HG03571 (cell line): Measurements from ENCODE around the gene IRF2BPL.

Experiments
- ATAC-seq: cut with Tn5 transposase; IDR thresholded peaks from one replicate; pipeline ENCODE4 v1.9.1; 2021; ENCODE audit not compliant: unreplicated experiment

Gene IRF2BPL

DNA sequence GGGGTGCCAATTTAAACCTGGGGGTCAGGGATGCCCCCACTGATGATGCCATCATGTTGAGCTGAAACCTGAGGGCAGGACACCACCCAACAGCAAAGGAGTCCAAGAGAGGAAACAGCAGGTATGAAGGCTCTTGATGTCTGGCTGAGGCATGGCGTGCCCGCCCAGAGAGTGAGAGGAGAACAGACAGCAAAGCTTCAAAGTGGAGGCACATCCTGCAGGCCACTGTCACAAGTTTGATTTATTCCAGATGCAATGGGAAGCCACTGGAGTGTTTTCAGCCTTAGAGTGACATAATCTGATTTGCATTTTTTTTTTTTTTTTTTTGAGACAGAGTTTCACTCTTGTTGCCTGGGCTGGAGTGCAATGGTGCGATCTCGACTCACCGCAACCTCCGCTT lies 34.8 kb downstream of the IRF2BPL start:
- no peak for ATAC-seq

DNA sequence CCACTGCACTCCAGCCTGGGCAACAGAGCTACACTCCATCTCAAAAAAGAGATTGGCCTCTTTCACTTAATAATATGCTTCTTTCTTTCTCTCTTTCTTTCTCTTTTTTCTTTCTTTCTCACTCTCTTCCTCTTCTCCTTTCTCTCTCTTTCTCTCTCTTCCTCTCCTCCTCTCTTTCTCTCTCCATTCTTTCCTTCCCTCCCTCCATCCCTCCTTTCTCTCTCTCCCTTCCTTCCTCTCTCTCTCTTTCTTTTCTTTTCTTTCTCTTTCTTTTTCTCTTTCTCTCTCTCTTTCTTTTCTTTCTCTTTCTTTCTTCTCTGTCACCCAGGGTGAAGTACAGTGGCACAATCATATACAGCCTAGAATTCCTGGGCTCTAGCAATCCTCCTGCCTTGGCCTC lies 38.4 kb downstream of the IRF2BPL start:
- no peak for ATAC-seq

DNA sequence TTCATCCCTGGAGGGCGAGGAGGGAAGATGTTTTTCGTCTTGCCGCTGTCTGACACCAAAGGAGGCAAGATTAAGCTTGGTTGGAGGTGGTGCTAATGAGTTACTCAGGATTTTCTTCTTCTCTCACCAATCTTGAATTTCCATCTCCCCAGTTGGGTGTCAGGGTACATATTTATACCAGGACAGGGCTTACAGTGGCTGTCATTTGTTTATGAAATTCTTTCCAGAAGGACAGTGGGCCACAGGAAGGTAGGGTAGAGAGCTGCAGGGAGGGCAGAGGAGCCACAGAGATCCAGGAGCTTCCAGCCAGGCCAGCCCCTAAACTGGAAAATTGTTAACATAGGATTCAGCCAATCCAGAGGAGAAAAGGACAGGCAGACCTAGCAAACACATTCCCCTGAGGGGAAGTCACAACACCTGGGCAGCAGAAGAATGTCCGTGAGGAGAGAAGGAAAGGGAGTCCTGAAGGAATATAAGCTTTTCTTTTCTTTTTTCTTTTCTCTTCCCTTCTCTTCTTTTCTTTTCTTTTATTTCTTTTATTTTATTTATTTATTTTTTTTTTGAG lies 40.5 kb downstream of the IRF2BPL start:
- ATAC-seq = no peak

DNA sequence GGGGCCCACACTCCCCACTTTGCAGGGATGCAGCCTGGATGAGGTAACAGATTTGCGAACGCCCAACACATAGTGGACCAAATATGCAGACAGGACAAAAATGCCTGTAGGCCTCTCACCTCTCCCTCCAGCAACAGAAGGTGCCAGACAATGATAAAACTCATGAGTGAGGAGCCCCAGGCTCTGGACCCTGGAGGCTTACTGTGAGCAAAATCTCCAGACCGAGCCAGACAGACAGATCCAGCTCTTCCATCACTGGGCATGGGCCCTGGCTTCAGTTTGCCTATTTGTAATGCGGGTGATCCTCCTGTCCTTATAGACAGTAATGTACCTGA lies 42.3 kb downstream of the IRF2BPL start:
- no peak for ATAC-seq

DNA sequence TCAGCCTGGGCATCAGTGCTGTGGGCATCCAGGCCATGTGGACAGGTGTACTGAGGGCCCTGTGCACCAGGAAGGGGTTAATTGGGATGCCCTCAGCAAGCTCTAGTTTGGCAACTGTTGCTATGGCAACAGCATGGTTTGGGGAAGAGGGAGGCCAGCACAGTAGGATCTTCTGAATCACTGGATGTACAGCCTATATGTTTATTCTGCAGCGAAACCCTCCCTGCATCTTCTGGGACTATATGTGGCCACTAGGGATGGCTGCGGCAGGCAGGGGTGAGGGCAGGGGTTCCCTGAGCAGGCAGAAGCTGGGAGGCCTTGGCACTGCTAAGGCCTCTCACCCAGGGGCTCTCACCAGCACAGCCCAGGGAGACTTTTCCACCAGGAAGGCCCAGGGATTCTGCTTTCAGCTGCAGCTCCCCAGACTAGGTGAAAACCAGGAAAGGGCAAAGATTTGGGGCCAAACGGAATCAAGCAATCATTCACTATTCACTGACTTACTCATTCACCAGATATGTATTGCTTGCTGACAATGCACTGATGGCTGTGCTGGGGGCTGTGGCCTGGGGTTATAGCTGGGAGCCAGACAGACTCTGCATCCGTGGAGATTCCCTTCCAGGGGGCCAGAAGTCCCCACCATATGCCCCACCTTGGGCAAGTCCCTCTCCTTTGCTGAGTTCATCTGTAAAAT lies 42.8 kb downstream of the IRF2BPL start:
- ATAC-seq = no peak

DNA sequence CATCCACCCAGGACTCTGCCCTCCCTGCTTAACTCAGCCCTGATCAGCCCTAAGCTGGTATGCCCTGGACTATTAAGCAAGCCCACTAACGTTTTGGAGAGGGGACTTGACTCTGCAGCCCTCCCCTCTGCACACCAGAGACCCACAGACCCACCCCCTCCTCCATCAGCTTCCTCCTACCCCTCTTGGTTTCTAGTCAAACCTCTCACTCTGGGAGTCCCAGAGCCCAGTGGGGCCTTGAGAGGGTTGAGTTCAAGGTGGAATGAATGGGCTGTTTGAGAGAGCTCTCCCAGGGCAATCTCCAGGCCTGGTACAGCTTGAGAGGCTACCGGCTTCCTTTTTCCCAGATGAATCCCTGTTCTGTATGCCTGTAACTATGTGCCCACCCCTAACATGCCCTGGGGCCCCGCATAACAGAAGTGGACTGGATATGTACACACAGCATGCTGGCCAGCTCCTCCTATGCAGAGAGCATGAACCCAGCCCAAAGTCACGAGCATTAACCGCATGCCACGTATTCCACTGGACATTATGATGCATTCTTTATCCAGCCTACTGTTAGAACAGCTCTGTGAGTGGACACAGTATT lies 43.6 kb downstream of the IRF2BPL start:
- ATAC-seq = no peak

DNA sequence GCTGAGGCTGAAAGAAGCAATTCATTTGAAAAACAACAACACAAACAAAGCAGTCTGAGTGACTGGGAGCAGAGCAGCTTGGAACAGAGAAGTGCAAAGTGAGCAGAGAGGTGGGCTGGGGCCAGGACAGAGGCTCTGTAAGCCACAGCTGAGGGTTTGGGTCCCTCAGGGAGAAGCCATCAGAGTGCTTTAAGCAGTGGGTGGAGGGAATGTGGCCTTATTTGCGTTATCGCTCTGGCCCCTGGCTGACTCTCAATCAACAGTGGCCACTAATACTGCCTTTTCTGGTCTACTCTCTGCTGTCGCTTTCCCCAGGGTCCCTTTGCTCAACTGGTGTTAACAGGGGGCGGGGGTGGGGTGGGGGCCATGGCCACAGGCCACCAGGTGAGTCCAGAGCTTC lies 44.2 kb downstream of the IRF2BPL start:
- no peak for ATAC-seq

DNA sequence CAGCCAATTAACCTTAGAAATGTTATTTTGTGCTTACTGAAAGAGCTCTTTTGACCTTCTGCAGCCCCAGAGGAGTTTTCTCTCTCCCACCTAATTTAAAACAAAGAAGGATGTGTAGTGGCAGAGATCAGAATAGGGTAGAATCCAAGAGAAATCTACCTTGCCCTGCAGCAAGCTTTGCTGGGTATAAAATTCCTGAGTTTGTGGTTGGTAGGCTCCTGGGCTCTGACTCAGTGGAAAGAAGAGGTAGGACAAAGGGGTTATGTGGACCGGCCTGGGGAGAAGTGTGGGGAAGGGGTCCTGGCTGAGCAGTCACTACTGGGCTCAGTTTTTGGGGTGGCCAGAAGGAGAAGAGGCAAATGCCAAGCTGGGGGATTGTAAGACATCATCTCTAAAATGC lies 46.8 kb downstream of the IRF2BPL start:
- ATAC-seq = no peak

DNA sequence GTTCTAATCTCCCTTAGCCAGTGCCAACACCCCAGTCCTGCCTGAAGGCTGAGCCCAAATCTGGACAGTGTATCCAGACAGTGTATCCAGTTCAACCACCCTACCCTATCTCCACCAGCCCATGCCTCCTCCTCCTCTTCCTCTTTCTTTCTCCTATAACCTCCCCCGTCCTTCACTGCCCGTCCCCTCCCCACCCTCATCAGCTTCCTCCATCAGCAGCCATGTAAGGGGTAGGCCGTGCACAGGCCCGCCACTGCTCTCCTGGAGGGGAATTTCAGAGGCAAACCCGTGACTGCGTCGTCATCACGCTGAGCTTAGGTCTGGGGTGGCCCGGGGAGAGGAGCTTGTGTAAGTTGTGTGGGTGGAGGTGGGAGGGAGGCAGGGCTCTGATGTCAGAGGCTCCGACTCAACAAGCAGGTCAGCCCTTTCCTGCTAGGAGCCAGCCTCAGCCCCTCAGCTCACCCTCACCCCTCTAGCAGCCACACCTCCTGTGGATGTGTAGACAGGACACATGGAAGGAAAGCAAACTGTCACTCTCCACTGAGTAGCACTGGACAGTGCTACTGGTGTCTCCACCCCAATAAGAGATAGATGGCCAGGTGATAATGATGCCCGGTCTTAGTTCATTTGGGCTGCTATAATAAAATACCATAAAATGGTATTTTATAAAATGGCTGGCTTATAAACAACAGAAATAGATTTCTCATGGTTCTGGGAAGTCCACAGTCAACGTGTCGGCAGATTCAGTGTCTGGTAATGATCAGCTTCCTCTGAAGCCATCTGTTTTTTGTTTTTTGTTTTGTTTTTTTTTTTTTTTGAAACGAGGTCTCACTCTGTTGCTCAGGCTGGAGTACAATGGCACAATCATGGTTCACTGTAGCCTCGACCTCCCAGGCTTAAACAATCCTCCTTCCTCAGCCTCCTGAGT lies 50.5 kb downstream of the IRF2BPL start:
- peak; percentile 87 for ATAC-seq

DNA sequence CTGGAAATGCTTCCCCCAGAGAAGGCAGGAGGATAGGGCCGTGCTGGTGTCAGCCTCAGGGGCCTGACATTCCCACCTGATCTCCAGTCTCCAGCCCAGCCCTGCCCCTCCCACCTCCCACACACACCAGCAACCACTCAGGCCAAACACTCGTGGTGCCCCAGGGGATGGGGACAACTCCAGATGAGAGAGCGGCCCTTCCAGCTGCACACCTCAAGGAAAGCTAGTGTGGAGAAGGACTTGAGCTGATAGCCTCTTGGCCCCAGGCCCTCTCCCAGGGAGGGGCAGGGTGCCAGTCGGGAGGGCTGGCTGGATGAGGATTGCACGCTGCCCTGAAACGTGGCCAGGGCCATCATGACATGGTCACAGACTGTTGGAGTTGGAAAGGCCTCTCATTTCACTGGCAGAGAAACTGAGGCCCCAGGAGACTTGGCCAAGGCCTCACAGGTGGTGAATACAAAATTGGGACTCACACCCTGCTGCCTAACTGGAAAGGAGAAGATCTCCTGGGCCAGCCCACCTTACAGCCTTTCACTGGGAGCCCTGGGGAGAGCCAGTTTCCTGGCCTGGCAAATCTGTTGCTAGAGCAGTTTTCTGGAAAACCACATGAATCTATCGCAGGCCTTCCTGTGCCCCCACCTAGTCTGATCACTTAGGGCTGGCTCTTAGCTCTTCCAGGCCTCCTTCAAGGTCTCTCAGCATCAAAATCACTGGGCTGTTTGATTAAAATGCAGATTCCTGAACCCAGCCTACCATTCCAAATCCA lies 52.1 kb downstream of the IRF2BPL start:
- no peak for ATAC-seq

DNA sequence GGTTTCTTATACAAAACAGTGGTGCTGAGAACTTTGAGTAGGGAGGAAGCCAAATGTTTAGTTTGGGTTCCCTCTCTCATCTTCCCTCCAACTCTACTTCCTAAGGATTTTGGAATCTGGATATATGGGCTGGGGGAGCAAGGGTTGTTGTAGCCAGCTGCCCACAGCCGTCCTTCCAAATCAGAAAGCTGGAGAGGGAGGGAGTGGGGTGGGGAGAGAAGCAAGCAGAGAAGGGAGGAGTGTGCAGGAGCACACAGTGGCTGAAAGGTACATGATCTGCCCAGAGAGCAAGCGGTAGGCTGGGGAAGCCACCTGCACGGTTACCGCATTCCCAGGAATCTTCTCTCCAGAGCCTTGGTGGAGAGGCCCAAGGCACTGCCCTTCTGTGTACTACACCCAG lies 52.7 kb downstream of the IRF2BPL start:
- ATAC-seq = no peak

DNA sequence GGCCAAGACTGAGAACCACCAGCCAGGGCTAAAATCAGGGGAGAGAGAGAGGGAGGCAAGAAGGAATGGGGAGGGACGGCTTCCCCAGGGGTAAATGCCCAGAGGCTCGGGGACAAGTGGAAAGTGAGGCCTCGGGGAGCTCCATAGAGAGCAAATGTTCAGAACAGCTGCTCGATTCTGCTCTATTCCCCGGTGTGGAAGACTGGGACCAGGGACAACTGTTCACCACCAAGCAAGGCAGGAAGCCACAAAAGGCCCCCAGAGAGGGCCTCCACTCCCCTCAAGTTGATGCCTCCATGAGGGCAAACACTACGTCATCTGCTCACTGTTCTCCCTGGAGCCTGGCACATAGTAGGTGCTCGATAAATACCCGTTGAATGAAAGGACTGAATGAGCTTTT lies 53.5 kb downstream of the IRF2BPL start:
- no peak for ATAC-seq
